ENCODE results near the gene POLR2B.

DNA sequence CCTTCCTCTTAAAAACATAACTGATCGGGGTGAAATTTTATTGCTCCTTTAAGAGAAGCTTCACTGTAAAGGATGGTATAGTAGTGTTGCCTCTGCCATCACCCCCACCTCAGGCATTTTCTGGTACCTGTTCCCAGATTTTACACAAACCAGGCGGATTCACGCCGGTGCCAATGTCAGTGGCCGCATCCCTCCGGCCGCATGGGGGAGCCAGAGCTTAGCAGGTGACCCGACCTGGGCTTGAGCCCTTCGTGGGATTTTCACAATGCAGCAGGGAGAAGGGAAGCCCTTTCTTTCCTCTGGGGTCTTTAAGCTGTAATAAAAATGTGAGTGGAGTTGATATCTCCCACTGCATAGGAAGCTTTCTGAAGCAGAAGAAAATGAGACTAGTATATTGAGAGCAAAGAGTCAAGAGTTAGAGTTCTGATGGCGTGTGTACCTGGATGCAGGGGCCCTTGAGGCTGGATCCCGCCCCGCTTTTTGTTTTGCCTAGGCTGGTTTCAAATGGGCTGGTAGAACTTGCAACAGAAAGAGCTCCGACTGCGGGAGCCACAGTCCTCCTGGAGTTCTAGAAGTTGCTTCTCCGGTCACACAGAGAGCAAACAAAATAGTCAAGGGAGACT is 59.4 kb downstream of the POLR2B start:
- TF ChIP-seq CTCF (IDR thresholded peaks at IDR 0.05) (peak; percentile 67 to 85 (median 83)), POLR2AphosphoS5 (IDR thresholded peaks at IDR 0.05) (peak in 1 of 3 donors; percentile 9)

All from transverse colon (tissue), 4 donors.